Cardiac muscle cell (in vitro differentiated cells and primary cell): ENCODE measurements around the gene RTP3. TPM values are rescaled to one million over a fixed set of nuclear protein-coding genes. Genes with fewer than 3 reads are reported as not detected.
"Not testable (repeated sequence)": the region's sequence is repeated elsewhere in the genome, so short reads cannot be mapped to it uniquely, and the experiment has no call there.

Experiments used
- DNase-seq, 2 donors: peaks; one replicate each; pipeline versions ENCODE4 v3.0.0 to v3.0.0-alpha.2; 2010 to 2017; ENCODE audit warnings: low read depth in 1 of 2, low spot score in 1 of 2
- H3K27ac ChIP-seq: fragments of 200-600 bp; sonication (generic); 2 replicates; pipeline ENCODE4 v1.5.1; 2016
- H3K27me3 ChIP-seq: fragments of 200-600 bp; sonication (generic); 2 replicates; pipeline ENCODE4 v1.6.0; 2016; ENCODE audit warnings: control low read depth
- H3K36me3 ChIP-seq: fragments of 200-600 bp; sonication (generic); 2 replicates; pipeline ENCODE4 v1.5.1; 2016; ENCODE audit warnings: control low read depth
- H3K4me1 ChIP-seq: fragments of 200-600 bp; sonication (generic); 2 replicates; pipeline ENCODE4 v1.8.1; 2017; ENCODE audit warnings: low read depth, mild to moderate bottlenecking, mixed run types
- H3K4me3 ChIP-seq: fragments of 200-600 bp; sonication (generic); 2 replicates; pipeline ENCODE4 v1.5.1; 2016; ENCODE audit warnings: mild to moderate bottlenecking
- H3K9me3 ChIP-seq: fragments of 200-600 bp; sonication (generic); 2 replicates; pipeline ENCODE4 v1.5.1; 2017; ENCODE audit warnings: low read depth, mild to moderate bottlenecking, control low read depth
- CTCF ChIP-seq: IDR thresholded peaks from 2 replicates; pipeline ENCODE4 v1.5.1; 2012; ENCODE audit warnings: low read depth, mild to moderate bottlenecking, low read length
- polyA plus RNA-seq: library from polyadenylated mRNA; unstranded; fragments of >200 nt; fragmentation: Nextera tagmentation; extraction: Ambion mirVana; gene quantifications from 2 replicates; pipeline ENCODE4 v1.2.1, GENCODE V29; 2016
- total RNA-seq: library from RNA; depleted of rRNA; stranded (reverse); fragments of >200 nt; gene quantifications from 2 replicates; pipeline ENCODE4 v1.2.3, GENCODE V29; 2016

RTP3 gene
- total and polyA plus RNA-seq, 2 experiments from 2014 or later = not detected

- Histone ChIP-seq H3K4me3 (no peak overlapping the region), H3K27ac (no peak overlapping the region), H3K27me3 (no peaks in the 10 kb centered on the region), H3K9me3 (no peaks in the 10 kb centered on the region), H3K36me3 (no peaks in the 10 kb centered on the region), H3K4me1 (peaks cover 16% of the 10 kb centered on the region)
- TF ChIP-seq CTCF = no peak
- no peak for DNase-seq
Measured at GRCh38 chr3:46536758-46537157, 39.0 kb downstream of the RTP3 start.

- DNase-seq = no peak
- no peak overlapping the region for H3K4me3 ChIP-seq
- H3K9me3 ChIP-seq = no peaks in the 10 kb centered on the region
- no peaks in the 10 kb centered on the region for H3K36me3 ChIP-seq
- no peak for TF ChIP-seq CTCF
- H3K27me3 ChIP-seq = no peaks in the 10 kb centered on the region
- H3K27ac ChIP-seq = no peak overlapping the region
- H3K4me1 ChIP-seq = peaks cover 16% of the 10 kb centered on the region
Measured at GRCh38 chr3:46537316-46537715, 39.5 kb downstream of the RTP3 start.

- H3K4me3 ChIP-seq = no peak overlapping the region
- H3K27me3 ChIP-seq = no peaks in the 10 kb centered on the region
- H3K4me1 ChIP-seq = peaks cover 16% of the 10 kb centered on the region
- no peak overlapping the region for H3K27ac ChIP-seq
- no peak for DNase-seq
- no peaks in the 10 kb centered on the region for H3K9me3 ChIP-seq
- H3K36me3 ChIP-seq = no peaks in the 10 kb centered on the region
- no peak for TF ChIP-seq CTCF
Measured at GRCh38 chr3:46537779-46538178, 40.0 kb downstream of the RTP3 start.

GRCh38 chr3:46538425-46538802 lies 40.6 kb downstream of the RTP3 start:
- peak overlapping the region; percentile 13 for H3K27ac ChIP-seq
- H3K36me3 ChIP-seq, H3K4me3 ChIP-seq, H3K9me3 ChIP-seq, DNase-seq, H3K27me3 ChIP-seq: not testable (repeated sequence)
- peaks cover 16% of the 10 kb centered on the region for H3K4me1 ChIP-seq

- H3K4me1 ChIP-seq = peaks cover 16% of the 10 kb centered on the region
- DNase-seq = peak; percentile 41 to 68
- H3K27ac ChIP-seq = peak overlapping the region; percentile 13
- TF ChIP-seq CTCF = no peak
- no peak overlapping the region for H3K4me3 ChIP-seq
- H3K36me3 ChIP-seq = no peaks in the 10 kb centered on the region
- H3K27me3 ChIP-seq = no peaks in the 10 kb centered on the region
- no peaks in the 10 kb centered on the region for H3K9me3 ChIP-seq
Measured at GRCh38 chr3:46538803-46539442, 41.1 kb downstream of the RTP3 start.

GRCh38 chr3:46539443-46540005 lies 41.7 kb downstream of the RTP3 start:
- H3K4me1 ChIP-seq = peaks cover 16% of the 10 kb centered on the region
- H3K27ac ChIP-seq = peak overlapping the region; percentile 13
- H3K36me3 ChIP-seq = no peaks in the 10 kb centered on the region
- H3K4me3 ChIP-seq = no peak overlapping the region
- TF ChIP-seq CTCF = no peak
- no peak for DNase-seq
- H3K27me3 ChIP-seq = no peaks in the 10 kb centered on the region
- no peaks in the 10 kb centered on the region for H3K9me3 ChIP-seq
